Measurements from ENCODE around the gene ATP13A3.

ATP13A3 gene

GRCh38 chr3:194375473-194376240, 111.1 kb downstream of the ATP13A3 start:
- no peaks in the 10 kb centered on the region for H3K36me3 ChIP-seq (ENCODE audit: control insufficient read depth, insufficient read depth, low read length)
- DNase-seq (ENCODE audit: low read depth, low spot score) = no peak
- peaks cover 2% of the 10 kb centered on the region; the same call in 1 of the 2 replicates for H3K4me1 ChIP-seq (ENCODE audit: control insufficient read depth, insufficient read depth, low read length)
- no CpG with 5 or more reads among the region's 15 CpGs for whole genome bisulfite sequencing (ENCODE audit: insufficient coverage, insufficient read length)
- H3K27me3 ChIP-seq (ENCODE audit: control insufficient read depth, insufficient read depth, low read length) = no peaks in the 10 kb centered on the region
- H3K27ac ChIP-seq (ENCODE audit: low read length) = no peak overlapping the region
- no peak overlapping the region for H3K4me3 ChIP-seq (ENCODE audit: low read length)
- H3K9me3 ChIP-seq (ENCODE audit: control insufficient read depth, insufficient read depth, low read length) = no peaks in the 10 kb centered on the region

GRCh38 chr3:194374935-194375334, 111.9 kb downstream of the ATP13A3 start:
- no peak overlapping the region for H3K27ac ChIP-seq (ENCODE audit: low read length)
- H3K27me3 ChIP-seq (ENCODE audit: control insufficient read depth, insufficient read depth, low read length) = no peaks in the 10 kb centered on the region
- DNase-seq (ENCODE audit: low read depth, low spot score) = no peak
- no peak overlapping the region for H3K4me3 ChIP-seq (ENCODE audit: low read length)
- no peaks in the 10 kb centered on the region for H3K9me3 ChIP-seq (ENCODE audit: control insufficient read depth, insufficient read depth, low read length)
- no peaks in the 10 kb centered on the region; the same call in 1 of the 2 replicates for H3K4me1 ChIP-seq (ENCODE audit: control insufficient read depth, insufficient read depth, low read length)
- WGBS (ENCODE audit: insufficient coverage, insufficient read length) = no CpG with 5 or more reads among the region's 10 CpGs
- no peaks in the 10 kb centered on the region for H3K36me3 ChIP-seq (ENCODE audit: control insufficient read depth, insufficient read depth, low read length)

- Histone ChIP-seq H3K4me3 (ENCODE audit: low read length) (no peak overlapping the region), H3K9me3 (ENCODE audit: control insufficient read depth, insufficient read depth, low read length) (no peaks in the 10 kb centered on the region), H3K27ac (ENCODE audit: low read length) (no peak overlapping the region), H3K27me3 (ENCODE audit: control insufficient read depth, insufficient read depth, low read length) (no peaks in the 10 kb centered on the region; the same call in 1 of the 2 replicates), H3K4me1 (ENCODE audit: control insufficient read depth, insufficient read depth, low read length) (peaks cover 2% of the 10 kb centered on the region; the same call in 1 of the 2 replicates), H3K36me3 (ENCODE audit: control insufficient read depth, insufficient read depth, low read length) (no peaks in the 10 kb centered on the region)
- DNase-seq (ENCODE audit: low read depth, low spot score) = no peak
- WGBS (ENCODE audit: insufficient coverage, insufficient read length) = no CpG with 5 or more reads among the region's 8 CpGs
Observed at GRCh38 chr3:194373899-194374298, 112.9 kb downstream of the ATP13A3 start.

GRCh38 chr3:194373028-194373427, 113.8 kb downstream of the ATP13A3 start:
- Histone ChIP-seq H3K4me1 (ENCODE audit: control insufficient read depth, insufficient read depth, low read length) (peaks cover 4% of the 10 kb centered on the region; the same call in 1 of the 2 replicates), H3K9me3 (ENCODE audit: control insufficient read depth, insufficient read depth, low read length) (no peaks in the 10 kb centered on the region), H3K27ac (ENCODE audit: low read length) (no peak overlapping the region), H3K27me3 (ENCODE audit: control insufficient read depth, insufficient read depth, low read length) (no peaks in the 10 kb centered on the region; the same call in 1 of the 2 replicates), H3K4me3 (ENCODE audit: low read length) (no peak overlapping the region), H3K36me3 (ENCODE audit: control insufficient read depth, insufficient read depth, low read length) (no peaks in the 10 kb centered on the region)
- WGBS (ENCODE audit: insufficient coverage, insufficient read length) = no CpG with 5 or more reads among the region's 14 CpGs
- no peak for DNase-seq (ENCODE audit: low read depth, low spot score)

GRCh38 chr3:194370753-194371152, 116.0 kb downstream of the ATP13A3 start:
- Histone ChIP-seq H3K4me1 (ENCODE audit: control insufficient read depth, insufficient read depth, low read length) (peaks cover 4% of the 10 kb centered on the region; the same call in 1 of the 2 replicates), H3K9me3 (ENCODE audit: control insufficient read depth, insufficient read depth, low read length) (no peaks in the 10 kb centered on the region), H3K36me3 (ENCODE audit: control insufficient read depth, insufficient read depth, low read length) (no peaks in the 10 kb centered on the region), H3K4me3 (ENCODE audit: low read length) (no peak overlapping the region), H3K27ac (ENCODE audit: low read length) (no peak overlapping the region), H3K27me3 (ENCODE audit: control insufficient read depth, insufficient read depth, low read length) (no peaks in the 10 kb centered on the region; the same call in 1 of the 2 replicates)
- WGBS (ENCODE audit: insufficient coverage, insufficient read length) = 100% methylated on average over 3 of the region's 10 CpGs
- no peak for DNase-seq (ENCODE audit: low read depth, low spot score)

GRCh38 chr3:194369522-194370279, 117.1 kb downstream of the ATP13A3 start, which contains the start of gene LRRC15:
TSS of gene LRRC15 (minus strand) at chr3:194369743. CDS start at chr3:194361043, 8,700 bp downstream.
- no peaks in the 10 kb centered on the region for H3K36me3 ChIP-seq (ENCODE audit: control insufficient read depth, insufficient read depth, low read length)
- H3K27ac ChIP-seq (ENCODE audit: low read length) = no peak within 1 kb of the TSS
- H3K4me3 ChIP-seq (ENCODE audit: low read length) = peak within 1 kb of the TSS; percentile 8; the same call in 1 of the 2 replicates
- no peaks in the 10 kb centered on the region; the same call in 1 of the 2 replicates for H3K27me3 ChIP-seq (ENCODE audit: control insufficient read depth, insufficient read depth, low read length)
- H3K9me3 ChIP-seq (ENCODE audit: control insufficient read depth, insufficient read depth, low read length) = no peaks in the 10 kb centered on the region
- no CpG with 5 or more reads among the region's 21 CpGs for WGBS (ENCODE audit: insufficient coverage, insufficient read length)
- no peak for DNase-seq (ENCODE audit: low read depth, low spot score)
- peaks cover 4% of the 10 kb centered on the region; the same call in 1 of the 2 replicates for H3K4me1 ChIP-seq (ENCODE audit: control insufficient read depth, insufficient read depth, low read length)

- no peak overlapping the region for H3K4me3 ChIP-seq (ENCODE audit: low read length)
- no peak for DNase-seq (ENCODE audit: low read depth, low spot score)
- H3K9me3 ChIP-seq (ENCODE audit: control insufficient read depth, insufficient read depth, low read length) = no peaks in the 10 kb centered on the region
- peaks cover 4% of the 10 kb centered on the region; the same call in 1 of the 2 replicates for H3K4me1 ChIP-seq (ENCODE audit: control insufficient read depth, insufficient read depth, low read length)
- no peak overlapping the region for H3K27ac ChIP-seq (ENCODE audit: low read length)
- no peaks in the 10 kb centered on the region for H3K36me3 ChIP-seq (ENCODE audit: control insufficient read depth, insufficient read depth, low read length)
- no peaks in the 10 kb centered on the region; the same call in 1 of the 2 replicates for H3K27me3 ChIP-seq (ENCODE audit: control insufficient read depth, insufficient read depth, low read length)
- no CpG with 5 or more reads among the region's 6 CpGs for WGBS (ENCODE audit: insufficient coverage, insufficient read length)
Observed at GRCh38 chr3:194368918-194369317, 117.9 kb downstream of the ATP13A3 start.

- H3K4me3 ChIP-seq (ENCODE audit: low read length) = no peak overlapping the region
Observed at GRCh38 chr3:194367992-194368841, 118.6 kb downstream of the ATP13A3 start.

GRCh38 chr3:194365978-194366490, 120.8 kb downstream of the ATP13A3 start:
- no peaks in the 10 kb centered on the region for H3K36me3 ChIP-seq (ENCODE audit: control insufficient read depth, insufficient read depth, low read length)
- H3K27me3 ChIP-seq (ENCODE audit: control insufficient read depth, insufficient read depth, low read length) = no peaks in the 10 kb centered on the region; the same call in 1 of the 2 replicates
- no peak overlapping the region for H3K4me3 ChIP-seq (ENCODE audit: low read length)
- H3K9me3 ChIP-seq (ENCODE audit: control insufficient read depth, insufficient read depth, low read length) = no peaks in the 10 kb centered on the region
- WGBS (ENCODE audit: insufficient coverage, insufficient read length) = no CpG with 5 or more reads among the region's 12 CpGs
- H3K27ac ChIP-seq (ENCODE audit: low read length) = no peak overlapping the region
- H3K4me1 ChIP-seq (ENCODE audit: control insufficient read depth, insufficient read depth, low read length) = 0 out of 2 replicates have a peak, but pooled peaks cover 4% of the 10 kb centered on the region
- DNase-seq (ENCODE audit: low read depth, low spot score) = no peak

More at GRCh38 chr3:194367992-194368841, 118.6 kb downstream of the ATP13A3 start:
- Histone ChIP-seq H3K9me3 (ENCODE audit: control insufficient read depth, insufficient read depth, low read length) (no peaks in the 10 kb centered on the region), H3K27ac (ENCODE audit: low read length) (no peak overlapping the region), H3K27me3 (ENCODE audit: control insufficient read depth, insufficient read depth, low read length) (no peaks in the 10 kb centered on the region; the same call in 1 of the 2 replicates), H3K36me3 (ENCODE audit: control insufficient read depth, insufficient read depth, low read length) (no peaks in the 10 kb centered on the region), H3K4me1 (ENCODE audit: control insufficient read depth, insufficient read depth, low read length) (peaks cover 4% of the 10 kb centered on the region; the same call in 1 of the 2 replicates)
- no CpG with 5 or more reads among the region's 18 CpGs for WGBS (ENCODE audit: insufficient coverage, insufficient read length)
- no peak for DNase-seq (ENCODE audit: low read depth, low spot score)
